ENCODE data around the gene CNNM1.

GRCh38 chr10:99329554-99330346 lies 594 bp downstream of the CNNM1 start:
- no peak for TF ChIP-seq FOSL2 (IDR thresholded peaks at IDR 0.05)
- no peak for TF ChIP-seq FOSL2 (CRISPR knock-in tag; IDR thresholded peaks at IDR 0.05)
- no peak for TF ChIP-seq RAD21 (conservative IDR thresholded peaks at IDR 0.05 in 1 of 2, IDR thresholded peaks at IDR 0.05 in 1 of 2)
- TF ChIP-seq MAX (IDR thresholded peaks at IDR 0.05) = peak; percentile 52; the same call in 1 of the 2 replicates
- peak; percentile 7; the same call in 1 of the 2 replicates for TF ChIP-seq POLR2A (IDR thresholded peaks at IDR 0.05; ENCODE audit: low read length)
- no peak for TF ChIP-seq CTCF (IDR thresholded peaks at IDR 0.05)
- no peak for TF ChIP-seq ZFP36 (IDR thresholded peaks at IDR 0.05; ENCODE audit: borderline replicate concordance, partially characterized antibody)
- no peak for TF ChIP-seq RFX5 (IDR thresholded peaks at IDR 0.05)

All from A549 (cell line).